GM12878 (cell line): ENCODE results near the gene TSC22D4. TPM values are rescaled to one million over a fixed set of nuclear protein-coding genes. Genes with fewer than 3 reads are reported as not detected.

Experiments used
- ATAC-seq: fragments of 200-7000 bp; cut with Tn5 transposase; 3 replicates; pipeline ENCODE4 v1.9.1; 2020; ENCODE audit warnings: mild to moderate bottlenecking, moderate library complexity
- BruUV-seq: library from RNA; stranded (reverse); fragments of 400-500 nt; replicated peaks from 2 replicates; lab custom pipeline; 2021; lab: Mats Ljungman, UMichigan
- CTCF ChIA-PET: fragments of 300-600 bp; sonication (Branson Sonifier 250); formaldehyde crosslinking; extraction: SDS; loops from one replicate; lab custom pipeline; 2021; ENCODE audit warnings: inconsistent platforms; lab: Yijun Ruan, JAX
- POLR2A ChIA-PET: fragments of 350-600 bp; formaldehyde crosslinking; extraction: SDS; loops from one replicate; lab custom pipeline; 2021; ENCODE audit warnings: inconsistent platforms; lab: Charles Lee
- RAD21 ChIA-PET: fragments of 300-600 bp; sonication (Branson Sonifier 250); formaldehyde crosslinking; loops from one replicate; lab custom pipeline; 2023; ENCODE audit warnings: antibody characterized with exemption; ENCODE audit not compliant: unreplicated experiment; lab: Charles Lee
- SMC1A ChIA-PET: fragments of 300-600 bp; sonication (Branson Sonifier 250); formaldehyde crosslinking; loops from one replicate; lab custom pipeline; 2023; ENCODE audit not compliant: unreplicated experiment, uncharacterized antibody; lab: Charles Lee
- DNase-seq: peaks from one replicate; pipeline ENCODE4 v3.0.0-alpha.2; 2011; ENCODE audit warnings: low read depth, low spot score
- FAIRE-seq: peaks from 3 replicates; lab custom pipeline; 2011; peaks lifted over from hg19 to GRCh38; lab: Jason Lieb, UNC
- H2AFZ ChIP-seq: 2 replicates; pipeline ENCODE4 v1.6.0; 2011; ENCODE audit warnings: low read depth, low read length, control low read depth; ENCODE audit not compliant: control insufficient read depth
- H3K27ac ChIP-seq: 2 replicates; pipeline ENCODE4 v1.5.1; 2011; ENCODE audit warnings: control low read depth; ENCODE audit not compliant: control insufficient read depth, insufficient read depth
- H3K27me3 ChIP-seq, 2 experiments: replicated peaks in 1 of 2; 2 replicates each; pipeline versions ENCODE4 v1.6.0 to v1.6.1; 2011; ENCODE audit warnings: low read length in 1 of 2; ENCODE audit not compliant: control insufficient read depth in 2 of 2, insufficient read depth in 2 of 2
- H3K36me3 ChIP-seq, 2 experiments: 2 replicates each; pipeline ENCODE4 v1.5.1; 2011; ENCODE audit warnings: low read length in 1 of 2; ENCODE audit not compliant: control insufficient read depth in 2 of 2, insufficient read depth in 2 of 2
- H3K4me1 ChIP-seq: 2 replicates; pipeline ENCODE4 v1.6.1; 2011; ENCODE audit warnings: mild to moderate bottlenecking, low read length, moderate library complexity, mixed read lengths; ENCODE audit not compliant: control insufficient read depth, insufficient read depth
- H3K4me2 ChIP-seq: 2 replicates; pipeline ENCODE4 v1.6.0; 2011; ENCODE audit warnings: control low read depth; ENCODE audit not compliant: control insufficient read depth, insufficient read depth
- H3K4me3 ChIP-seq: fragments of 200-600 bp; sonication (generic); 2 replicates; pipeline ENCODE4 v1.5.1; 2016
- H3K79me2 ChIP-seq: 2 replicates; pipeline ENCODE4 v1.6.0; 2011; ENCODE audit warnings: low read length; ENCODE audit not compliant: control insufficient read depth, insufficient read depth
- H3K9ac ChIP-seq: 2 replicates; pipeline ENCODE4 v1.8.0; 2011; ENCODE audit warnings: low read length, control low read depth, mixed read lengths; ENCODE audit not compliant: control insufficient read depth, insufficient read depth
- H3K9me3 ChIP-seq: replicated peaks from 3 replicates; pipeline ENCODE4 v1.5.1; 2011; ENCODE audit warnings: mild to moderate bottlenecking, low read length; ENCODE audit not compliant: control insufficient read depth, insufficient read depth
- H4K20me1 ChIP-seq: 2 replicates; pipeline ENCODE4 v1.6.0; 2011; ENCODE audit not compliant: control insufficient read depth, insufficient read depth
- BRCA1 ChIP-seq: IDR thresholded peaks from 2 replicates; pipeline ENCODE4 v1.6.1; 2011; ENCODE audit warnings: low read depth, low read length, improper control_type of control experiment
- FOXM1 ChIP-seq: IDR thresholded peaks from 2 replicates; pipeline ENCODE4 v1.6.1; 2012; ENCODE audit warnings: low read depth, mild to moderate bottlenecking, inconsistent platforms, low read length, moderate library complexity
- KAT2A ChIP-seq: conservative IDR thresholded peaks from 2 replicates; pipeline ENCODE4 v1.6.1; 2011; ENCODE audit warnings: low read depth, low read length; ENCODE audit not compliant: control insufficient read depth
- PBX3 ChIP-seq: IDR thresholded peaks from 2 replicates; pipeline ENCODE4 v1.6.1; 2011; ENCODE audit warnings: mild to moderate bottlenecking, low read depth, low read length, moderate library complexity; ENCODE audit not compliant: insufficient replicate concordance
- SMARCA5 ChIP-seq: fragments of 450-650 bp; IDR thresholded peaks from 2 replicates; pipeline ENCODE4 v1.6.1; 2017; ENCODE audit warnings: mild to moderate bottlenecking
- WGBS: methylation state at CpG from one replicate; pipeline ENCODE4 v1.1.6; 2016; ENCODE audit warnings: low lambda C conversion rate; ENCODE audit not compliant: insufficient replicate concordance, insufficient coverage; ENCODE audit errors: missing lambda C conversion rate; 5-methylcytosine and 5-hydroxymethylcytosine counted together
- in situ Hi-C: fragments of 300-500 bp; cut with MboI; formaldehyde crosslinking; loops from 9 replicates; pipeline ENCODE4 v1.14.3; 2018; ENCODE audit warnings: mixed read lengths
- intact Hi-C: fragments of 100-400 bp; cut with micrococcal nuclease; formaldehyde crosslinking; loops from one replicate; pipeline ENCODE4 v1.14.2; 2022; ENCODE audit not compliant: unreplicated experiment
- polyA plus RNA-seq, 11 experiments: library from polyadenylated mRNA; depleted of rRNA in 4 of 11; unstranded in 6 of 11; stranded (reverse) in 5 of 11; fragments of >200 nt; fragmentation: Nextera tagmentation in 4 of 11; fragmentation: Illumina TruSeq in 1 of 11; extraction: Ambion mirVana in 4 of 11; extraction: Trizol in 1 of 11; gene quantifications; 1 replicate in 1 of 11; 2 replicates in 10 of 11; pipeline versions ENCODE4 v1.2.1 to v1.2.3, GENCODE V29; 2011 to 2016; ENCODE audit warnings: inconsistent platforms in 2 of 11, missing spikeins in 2 of 11, low read depth in 1 of 11
- total RNA-seq, 4 experiments: library from RNA; depleted of rRNA in 3 of 4; stranded (reverse); fragments of >200 nt in 3 of 4; fragmentation: Illumina TruSeq in 1 of 4; extraction: Trizol in 1 of 4; gene quantifications; 2 replicates each; pipeline versions ENCODE4 v1.2.1 to v1.2.3, GENCODE V29; 2013 to 2021

Gene TSC22D4
- total and polyA plus RNA-seq, 10 of the 15 experiments (the other 5 are each of a cell fraction or from before 2014, with no cell fraction given): 0.50 to 65.7 (median 24.4) TPM

GRCh38 chr7:100482728-100483089 is 3.7 kb upstream of the TSC22D4 start:
- Histone ChIP-seq H3K4me3 (peak overlapping the region; percentile 67; the same call in 1 of the 2 replicates), H3K36me3 (no peaks in the 10 kb centered on the region), H3K4me1 (peaks cover 11% of the 10 kb centered on the region), H3K27me3 (no peaks in the 10 kb centered on the region), H3K27ac (no peak overlapping the region), H4K20me1 (no peaks in the 10 kb centered on the region), H3K9ac (no peak overlapping the region; the same call in 1 of the 2 replicates), H3K79me2 (peaks cover 17% of the 10 kb centered on the region), H2AFZ (peak overlapping the region; percentile 87), H3K9me3 (no peaks in the 10 kb centered on the region), H3K4me2 (peak overlapping the region; percentile 98)
- ChIA-PET CTCF (interaction anchor here (0.7 to 5.6 kb wide), 25 partner anchors 8 to 350 kb away, joined by 3 to 49 read pairs (median 4); no protein-coding TSS in a partner anchor), RAD21 (interaction anchor here (0.5 to 1.6 kb wide), 6 partner anchors 12 to 108 kb away, joined by 3 to 13 read pairs (median 4); no protein-coding TSS in a partner anchor), SMC1A (interaction anchor here (0.9 to 1.6 kb wide), 5 partner anchors 13 to 77 kb away, joined by 3 to 6 read pairs (median 3); no protein-coding TSS in a partner anchor), POLR2A (interaction anchor here (0.7 kb wide), 1 partner anchor 275 kb away, joined by 5 read pairs; no protein-coding TSS in a partner anchor)
- in situ Hi-C loops: no loop called here
- intact Hi-C loops: no loop called here
- WGBS: 37% methylated on average over 14 of the region's 14 CpGs
- BruUV-seq: no TSS peak
- TF ChIP-seq SMARCA5 (0 out of 2 replicates have a peak, but pooled peaks have one; percentile 10), FOXM1 (no peak), KAT2A (no peak), BRCA1 (no peak)
- DNase-seq (no peak), FAIRE-seq (no peak), ATAC-seq (no peak)

- ChIA-PET SMC1A (interaction anchor here (0.7 kb wide), 1 partner anchor 29 kb away, joined by 5 read pairs; no protein-coding TSS in a partner anchor), CTCF (interaction anchor here (0.6 to 5.6 kb wide), 11 partner anchors 8 to 349 kb away, joined by 3 to 49 read pairs (median 5); no protein-coding TSS in a partner anchor)
- no peak overlapping the region for H3K4me2 ChIP-seq
- no peaks in the 10 kb centered on the region for H3K27me3 ChIP-seq
- FAIRE-seq: no peak
- intact Hi-C loops: no loop called here
- H3K79me2 ChIP-seq: peaks cover 30% of the 10 kb centered on the region
- peaks cover 11% of the 10 kb centered on the region for H3K4me1 ChIP-seq
- H2AFZ ChIP-seq: no peak overlapping the region
- TF ChIP-seq PBX3: no peak
- TF ChIP-seq, all 136 proteins: peak for 0
- ATAC-seq (no peak), DNase-seq (no peak)
- POLR2A ChIA-PET: interaction anchor here (0.6 to 1.4 kb wide), 2 partner anchors 79 to 198 kb away, joined by 4 to 5 read pairs; no protein-coding TSS in a partner anchor
- Histone ChIP-seq H3K4me3 (no peak overlapping the region), H3K9ac (no peak overlapping the region), H3K36me3 (no peaks in the 10 kb centered on the region; a peak in 1 of 4 replicates), H3K27ac (no peak overlapping the region), H3K9me3 (no peaks in the 10 kb centered on the region), H4K20me1 (no peaks in the 10 kb centered on the region; the same call in 1 of the 2 replicates)
- RAD21 ChIA-PET: interaction anchor here (1.3 to 1.6 kb wide), 3 partner anchors 11 to 103 kb away, joined by 4 to 13 read pairs (median 9); no protein-coding TSS in a partner anchor
- BruUV-seq: no TSS peak
- WGBS: 82% methylated on average over 1 of the region's 1 CpG
- in situ Hi-C loops: no loop called here
Observed at GRCh38 chr7:100481466-100481865, 2.5 kb upstream of the TSC22D4 start.
